GM08714 (cell line): ENCODE data around the gene PRDX1.
A peak's percentile ranks its signal among the peaks of the same experiment; 100 is the strongest.
"Not testable (repeated sequence)": the region's sequence is repeated elsewhere in the genome, so short reads cannot be mapped to it uniquely, and the experiment has no call there.

Experiments used
- H3K4me3 ChIP-seq: fragments of 200-500 bp; sonication (Bioruptor generic); 2 replicates; pipeline ENCODE4 v1.5.1; 2014; ENCODE audit warnings: mild to moderate bottlenecking, low read length, inconsistent platforms
- ZNF274 ChIP-seq: IDR thresholded peaks from 2 replicates; pipeline ENCODE4 v1.6.1; 2012; ENCODE audit warnings: mild to moderate bottlenecking, low read depth, low read length

The PRDX1 gene

GRCh38 chr1:45522324-45523104, 830 bp upstream of the PRDX1 start:
- H3K4me3 ChIP-seq, result peak overlapping the region; percentile 81
- TF ChIP-seq ZNF274, result no peak

DNA sequence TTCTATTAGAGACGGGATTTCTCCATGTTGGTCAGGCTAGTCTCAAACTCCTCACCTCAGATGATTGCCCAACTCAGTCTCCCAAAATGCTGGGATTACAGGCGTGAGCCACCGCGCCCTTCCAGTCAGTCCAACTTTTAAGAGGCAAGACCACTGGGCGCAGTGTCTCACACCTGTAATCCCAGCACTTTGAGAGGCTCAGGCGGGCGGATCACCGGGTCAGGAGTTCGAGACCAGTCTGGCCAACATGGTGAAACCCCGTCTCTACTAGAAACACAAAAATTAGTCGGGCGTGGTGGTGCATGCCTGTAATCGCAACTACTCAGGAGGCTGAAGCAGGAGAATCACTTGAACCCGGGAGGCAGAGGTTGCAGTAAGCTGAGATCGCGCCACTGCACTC, 1.9 kb downstream of the PRDX1 start:
- H3K4me3 ChIP-seq, result peak overlapping the region; percentile 81

GRCh38 chr1:45518910-45519309, 2.8 kb downstream of the PRDX1 start:
- TF ChIP-seq ZNF274, result no peak
- peak overlapping the region; percentile 81; the same call in 1 of the 2 replicates for H3K4me3 ChIP-seq

GRCh38 chr1:45518366-45518765, 3.3 kb downstream of the PRDX1 start:
- not testable (repeated sequence) for H3K4me3 ChIP-seq

GRCh38 chr1:45516465-45516864, 5.2 kb downstream of the PRDX1 start:
- TF ChIP-seq ZNF274, result no peak
- no peak overlapping the region for H3K4me3 ChIP-seq

- TF ChIP-seq ZNF274, result no peak
- H3K4me3 ChIP-seq, result no peak overlapping the region
Observed at GRCh38 chr1:45516036-45516435, 5.6 kb downstream of the PRDX1 start.

GRCh38 chr1:45513532-45514260, 8.0 kb downstream of the PRDX1 start:
- H3K4me3 ChIP-seq, result not testable (repeated sequence)

DNA sequence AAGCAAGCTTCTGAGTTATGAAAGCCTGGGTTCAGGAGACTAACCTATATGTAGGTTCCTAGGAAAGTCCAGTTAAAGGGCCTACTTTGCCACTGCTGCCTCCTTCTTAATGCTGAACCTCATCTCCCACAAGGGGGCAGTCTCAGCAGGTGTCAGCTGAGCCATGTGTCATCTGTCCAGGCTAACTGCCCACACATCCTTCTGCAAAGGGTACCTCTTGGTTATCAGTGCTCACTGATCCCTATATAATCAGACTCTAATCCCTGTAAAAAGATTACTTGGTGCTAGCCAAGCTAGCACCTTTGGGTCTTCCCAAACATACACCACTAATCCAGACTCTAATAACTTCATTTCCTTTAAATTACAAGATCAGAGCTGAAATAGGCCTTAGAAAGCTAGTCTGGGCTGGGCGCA, 9.0 kb downstream of the PRDX1 start:
- no peak for TF ChIP-seq ZNF274

DNA sequence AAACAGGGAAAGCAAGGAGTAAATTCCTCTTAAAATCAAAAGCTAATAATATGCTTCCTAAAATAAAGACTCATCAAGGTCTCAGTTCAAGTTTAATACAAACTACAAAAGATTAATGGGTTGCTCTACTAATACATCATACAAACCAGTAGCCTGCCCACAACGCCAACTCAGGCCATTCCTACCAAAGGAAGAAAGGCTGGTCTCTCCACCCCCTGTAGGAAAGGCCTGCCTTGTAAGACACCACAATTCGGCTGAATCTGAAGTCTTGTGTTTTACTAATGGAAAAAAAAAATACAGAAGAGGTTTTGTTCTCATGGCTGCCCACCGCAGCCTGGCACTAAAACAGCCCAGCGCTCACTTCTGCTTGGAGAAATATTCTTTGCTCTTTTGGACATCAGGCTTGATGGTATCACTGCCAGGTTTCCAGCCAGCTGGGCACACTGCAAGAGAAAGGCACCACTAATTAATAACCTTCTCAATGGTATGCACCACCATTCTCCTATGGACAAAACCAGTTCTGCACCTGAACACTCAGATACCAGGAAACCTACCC, 10.6 kb downstream of the PRDX1 start:
- no peak overlapping the region for H3K4me3 ChIP-seq
- TF ChIP-seq ZNF274, result no peak

More for the DNA sequence above, 9.0 kb downstream of the PRDX1 start:
- H3K4me3 ChIP-seq, result no peak overlapping the region

- H3K4me3 ChIP-seq, result no peak overlapping the region
- TF ChIP-seq ZNF274, result no peak
Observed at GRCh38 chr1:45510036-45510971, 11.4 kb downstream of the PRDX1 start.

- no peak for TF ChIP-seq ZNF274
- H3K4me3 ChIP-seq, result no peak overlapping the region
Observed at GRCh38 chr1:45508295-45509151, 13.2 kb downstream of the PRDX1 start.

GRCh38 chr1:45507893-45508292, 13.8 kb downstream of the PRDX1 start:
- H3K4me3 ChIP-seq, result no peak overlapping the region
- no peak for TF ChIP-seq ZNF274

DNA sequence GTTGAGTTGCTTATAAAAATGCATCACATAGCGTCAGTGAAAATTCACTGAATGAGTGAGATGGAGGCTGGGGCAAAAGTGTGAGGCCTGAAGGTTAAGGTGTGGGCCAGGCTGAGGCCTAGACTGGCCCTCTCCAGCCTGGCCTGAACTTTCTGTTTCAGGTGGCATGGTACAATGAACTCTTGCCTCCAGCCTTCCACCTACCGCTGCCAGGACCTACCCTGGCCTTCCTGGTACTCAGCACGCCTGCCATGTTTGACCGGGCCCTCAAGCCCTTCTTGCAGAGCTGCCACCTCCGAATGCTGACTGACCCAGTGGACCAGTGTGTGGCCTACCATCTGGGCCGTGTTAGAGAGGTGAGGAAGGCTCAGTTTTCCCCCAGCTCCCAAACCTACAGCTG, 14.5 kb downstream of the PRDX1 start:
- TF ChIP-seq ZNF274, result no peak
- H3K4me3 ChIP-seq, result no peak overlapping the region
